GM19193 (cell line): ENCODE data around the gene TET1.

Experiments
- POLR2A ChIP-seq: IDR thresholded peaks from 4 replicates; pipeline ENCODE4 v1.6.1; 2011; ENCODE audit not compliant: insufficient read depth, insufficient read length; ENCODE audit errors: extremely low read depth

The TET1 gene

GRCh38 chr10:68560186-68560942 lies at the start of gene TET1:
TSS of gene TET1 (plus strand) at chr10:68560337. CDS start at chr10:68572339, 12,002 bp downstream.
- no peak for TF ChIP-seq POLR2A

DNA sequence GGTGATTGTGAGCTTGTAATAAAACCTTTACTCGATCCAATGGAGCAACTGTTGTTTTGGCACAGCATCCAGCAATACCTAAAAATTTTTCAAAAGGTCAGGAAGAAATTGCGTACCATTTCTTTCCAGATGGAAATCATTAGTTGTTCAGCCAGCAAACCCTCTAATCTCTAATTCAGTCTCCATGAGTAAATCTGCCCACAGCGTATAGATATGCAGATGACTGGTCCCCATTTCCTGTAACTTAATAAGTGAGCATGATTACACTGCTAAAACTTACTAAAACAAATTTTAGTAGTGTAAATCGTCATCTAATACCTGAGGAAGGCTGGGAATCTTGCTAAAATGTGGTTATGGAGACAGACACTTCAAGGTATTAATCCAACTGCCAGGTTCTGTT lies 43.4 kb upstream of the TET1 start:
- no peak for TF ChIP-seq POLR2A

GRCh38 chr10:68517188-68517587 lies 42.9 kb upstream of the TET1 start:
- no peak for TF ChIP-seq POLR2A

GRCh38 chr10:68526634-68527307 lies 33.4 kb upstream of the TET1 start:
- TF ChIP-seq POLR2A: no peak

DNA sequence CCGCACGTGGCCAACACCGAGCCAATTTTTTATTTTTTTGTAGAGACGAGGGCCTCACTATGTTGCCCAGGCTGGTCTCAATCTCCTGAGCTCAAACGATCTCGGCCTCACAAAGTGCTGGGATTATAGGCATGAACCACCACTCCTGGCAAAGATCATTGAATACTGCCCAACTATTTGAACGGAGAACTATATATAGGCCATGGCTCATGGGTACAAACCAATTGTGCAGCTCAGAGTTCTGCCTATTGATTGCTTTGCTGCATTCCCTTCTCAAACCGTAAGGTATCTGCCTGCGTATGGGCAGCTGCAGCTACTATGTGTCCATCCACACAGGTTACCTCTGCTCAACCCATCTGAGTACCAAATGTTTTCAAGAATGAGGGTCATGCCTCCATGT lies 23.2 kb upstream of the TET1 start:
- TF ChIP-seq POLR2A: no peak

GRCh38 chr10:68537796-68538195 lies 22.3 kb upstream of the TET1 start:
- no peak for TF ChIP-seq POLR2A

- TF ChIP-seq POLR2A: no peak
Measured at GRCh38 chr10:68543004-68543918, 16.9 kb upstream of the TET1 start.

GRCh38 chr10:68550747-68551411 lies 9.3 kb upstream of the TET1 start:
- no peak for TF ChIP-seq POLR2A

DNA sequence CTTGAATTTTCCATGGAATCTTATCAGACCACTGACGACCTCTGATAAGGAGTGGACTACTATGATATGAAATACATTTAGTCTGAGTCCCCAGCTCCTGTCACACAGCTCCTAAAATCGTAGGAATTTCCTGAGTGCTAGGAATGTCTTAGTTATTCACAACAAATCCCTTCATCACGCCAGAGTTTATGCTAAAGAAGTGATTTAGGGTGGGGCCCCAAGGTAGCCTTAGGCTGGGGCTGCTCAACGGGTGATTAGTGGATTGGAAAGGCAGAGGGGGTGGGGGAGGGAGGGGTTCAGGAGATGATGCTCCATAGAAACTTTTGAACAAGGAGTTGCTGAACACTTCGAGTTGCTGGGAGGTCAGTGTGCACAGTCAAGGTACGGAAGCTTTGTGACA lies 7.0 kb upstream of the TET1 start:
- no peak for TF ChIP-seq POLR2A

- TF ChIP-seq POLR2A: no peak
Measured at GRCh38 chr10:68553599-68553998, 6.5 kb upstream of the TET1 start.

GRCh38 chr10:68558478-68558877 lies 1.7 kb upstream of the TET1 start:
- TF ChIP-seq POLR2A: no peak

GRCh38 chr10:68559251-68559650 lies 886 bp upstream of the TET1 start:
- no peak for TF ChIP-seq POLR2A

GRCh38 chr10:68559841-68560185 lies 324 bp upstream of the TET1 start:
- TF ChIP-seq POLR2A: no peak

DNA sequence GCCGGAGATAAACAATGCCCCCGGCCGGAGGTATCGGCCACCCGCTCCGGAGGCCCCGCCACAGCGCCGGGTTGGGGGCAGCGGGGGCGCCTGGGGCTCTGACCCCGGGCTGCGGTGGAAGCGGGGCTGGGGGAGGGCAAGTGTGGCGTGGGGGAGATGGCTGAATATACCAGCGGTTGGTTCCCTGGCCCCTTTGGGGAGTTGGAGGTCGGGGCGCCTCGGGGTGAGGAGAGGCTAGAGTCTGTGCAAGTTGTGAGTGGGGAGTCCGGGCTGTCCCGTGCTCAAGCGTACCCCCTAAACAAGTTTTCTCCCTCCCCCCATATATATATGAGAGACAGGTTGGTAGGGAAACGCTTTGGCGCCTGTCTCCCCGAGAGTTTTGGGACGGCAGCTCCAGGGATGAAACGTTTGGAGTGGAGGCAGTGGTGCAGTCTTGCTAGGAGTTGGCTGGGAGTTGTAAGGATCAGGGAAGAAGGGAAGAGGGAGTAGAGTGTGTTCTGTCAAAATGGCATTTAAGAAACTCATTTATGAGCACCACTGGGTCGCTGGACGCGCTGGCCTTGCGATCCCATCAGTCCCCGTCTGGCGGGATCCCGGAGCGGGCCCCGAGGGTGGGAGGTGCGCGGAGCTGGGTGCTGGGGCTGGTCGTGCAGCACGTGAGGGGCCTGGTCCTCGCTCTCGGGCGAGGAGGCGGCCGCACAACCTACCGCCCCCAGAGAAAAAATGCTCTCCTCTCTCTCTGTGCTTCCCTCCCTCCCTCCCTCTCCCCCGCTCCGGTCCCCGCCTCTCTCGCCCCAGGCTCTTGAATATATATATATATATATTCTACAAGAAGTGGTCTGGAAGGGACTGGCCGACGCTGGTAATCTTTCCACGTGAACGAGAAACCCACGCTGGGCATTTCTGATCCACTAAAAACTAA lies 1.1 kb downstream of the TET1 start:
- no peak for TF ChIP-seq POLR2A
